NCI-H1105 treated with DMSO at 0.1 percent for 48 hours (cell line): ENCODE results near the gene CLEC16A.

ENCODE experiments used
- DNase-seq: peaks from one replicate; lab custom pipeline; 2025; lab: John Stamatoyannopoulos, UW

CLEC16A gene

DNA sequence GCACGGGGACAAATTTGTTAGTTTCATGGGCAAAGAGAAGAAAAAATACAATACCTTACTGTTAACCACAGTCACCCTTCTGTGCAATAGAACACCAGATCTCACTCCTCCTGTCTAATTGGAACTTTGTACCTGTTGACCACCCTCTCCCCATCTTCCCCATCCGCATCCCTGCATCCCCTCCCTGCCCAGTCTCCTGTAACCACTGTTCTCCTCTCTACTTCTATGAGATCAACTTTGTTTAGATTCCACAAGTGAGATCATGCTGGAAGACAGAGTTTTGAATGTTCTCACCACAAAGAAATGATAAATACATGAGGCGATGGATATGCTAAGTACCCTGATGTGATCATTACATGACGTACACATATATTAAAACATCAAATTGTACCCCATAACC, 47.7 kb downstream of the CLEC16A start:
- no peak for DNase-seq

DNA sequence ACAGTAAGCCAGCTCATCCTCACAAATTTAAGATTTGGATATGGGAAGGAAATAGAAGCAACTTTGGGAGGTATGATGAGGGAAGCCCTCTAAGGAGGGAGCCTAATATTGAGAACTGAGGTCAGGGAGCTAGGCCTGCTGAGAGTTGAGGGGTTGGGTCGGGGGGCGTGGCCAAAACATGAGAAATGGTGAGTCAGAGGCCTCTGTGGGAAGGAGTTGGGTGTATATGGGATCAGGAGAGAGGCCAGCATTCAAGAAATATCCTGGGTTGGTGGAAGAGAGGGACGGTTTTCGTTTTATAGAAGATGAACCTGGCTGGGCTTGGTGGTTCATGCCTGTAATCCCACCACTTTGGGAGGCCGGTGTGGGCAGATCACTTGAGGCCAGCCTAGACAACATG, 48.4 kb downstream of the CLEC16A start:
- DNase-seq = no peak

DNA sequence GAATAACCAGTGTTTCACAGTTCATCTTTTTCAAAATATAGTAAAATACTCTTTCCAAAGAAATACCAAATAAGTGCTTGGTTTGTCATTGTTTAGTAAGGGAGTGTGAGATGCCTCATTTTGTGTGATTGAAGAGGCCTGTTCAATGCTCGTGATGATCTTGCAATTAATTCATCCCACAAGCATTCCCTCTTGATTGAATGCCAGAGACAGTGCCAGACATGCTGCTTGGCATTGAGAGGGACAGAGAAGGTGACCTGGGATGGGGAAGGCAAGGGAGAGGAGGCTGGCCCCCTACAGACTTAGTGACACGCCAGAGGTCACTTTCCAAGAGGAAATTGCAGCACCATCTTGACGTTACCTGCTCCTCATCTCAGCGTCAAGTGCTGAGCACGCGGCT, 49.3 kb downstream of the CLEC16A start:
- DNase-seq = no peak

DNA sequence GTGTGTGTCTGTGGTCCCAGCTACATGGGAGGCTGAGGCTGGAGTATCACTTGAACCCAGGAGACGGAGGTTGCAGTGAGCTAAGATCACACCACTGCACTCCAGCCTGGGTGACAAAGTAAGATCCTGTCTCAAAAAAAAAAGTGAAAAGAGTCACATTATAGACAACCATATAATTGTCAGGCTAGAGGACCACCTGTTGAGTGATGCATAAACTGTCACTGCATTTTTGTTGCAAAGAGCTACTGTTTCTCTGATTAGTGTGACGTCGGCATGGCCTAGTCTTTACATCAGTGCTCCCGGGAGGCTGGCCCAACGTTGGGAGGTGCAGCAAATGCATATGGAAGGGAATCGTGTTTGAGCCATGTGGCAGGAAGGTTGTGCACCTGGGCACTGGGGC, 50.2 kb downstream of the CLEC16A start:
- no peak for DNase-seq

DNA sequence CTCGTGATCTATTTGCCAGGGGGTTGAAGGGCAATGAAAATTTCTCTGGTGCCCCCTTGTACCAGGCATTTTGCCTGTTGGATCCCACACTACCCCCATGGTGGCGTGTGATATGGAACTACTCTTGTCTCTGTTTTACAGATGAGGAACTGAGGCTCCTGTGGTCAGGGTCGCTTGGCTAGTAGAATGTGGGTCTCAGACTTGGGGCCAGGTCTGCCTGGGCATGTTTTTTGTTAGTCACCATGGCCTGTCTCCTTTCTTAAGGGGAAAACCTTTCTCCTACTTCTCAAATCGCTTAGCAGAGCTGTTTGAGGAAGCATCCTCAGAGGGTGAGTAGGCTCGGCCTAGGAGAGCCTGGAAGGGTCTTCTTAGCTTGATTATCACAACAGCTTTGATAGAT, 51.2 kb downstream of the CLEC16A start:
- no peak for DNase-seq

DNA sequence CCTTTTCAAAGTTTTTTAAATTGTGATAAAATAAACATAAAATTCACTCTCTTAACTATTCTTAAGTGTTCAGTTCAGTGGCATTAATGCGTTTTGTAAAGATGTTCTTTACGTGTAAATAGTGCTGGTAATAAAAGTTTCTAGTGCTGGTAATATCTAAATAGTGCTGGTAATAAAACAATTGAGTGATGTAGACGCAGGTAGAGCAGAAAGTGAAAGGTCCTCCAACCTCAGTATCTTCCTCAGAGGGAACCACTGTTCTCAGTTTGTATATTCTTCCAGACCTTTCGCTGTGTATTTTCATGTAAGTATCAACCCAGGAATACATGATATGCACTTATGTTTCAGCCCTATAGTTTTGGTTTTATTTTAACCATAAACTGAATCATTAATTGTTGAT, 53.1 kb downstream of the CLEC16A start:
- no peak for DNase-seq

DNA sequence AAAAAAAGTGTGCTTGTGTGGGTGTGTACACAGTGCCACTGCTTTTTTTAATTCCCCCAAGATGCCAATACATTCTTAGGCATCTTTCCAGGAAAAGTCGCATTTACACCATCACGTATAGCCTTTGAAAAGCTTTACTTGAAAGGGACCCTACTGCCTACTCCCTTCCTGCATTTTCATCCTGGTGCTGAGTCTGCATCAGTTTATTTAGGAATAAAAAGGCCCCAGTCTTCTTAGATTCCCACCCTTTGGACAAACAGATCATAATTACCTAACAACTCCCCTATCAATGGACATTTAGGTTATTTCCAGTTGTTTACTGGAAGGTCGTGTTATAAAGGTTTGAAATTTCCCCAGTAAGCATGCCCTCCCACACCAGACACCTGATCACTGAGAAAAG, 54.9 kb downstream of the CLEC16A start:
- no peak for DNase-seq

DNA sequence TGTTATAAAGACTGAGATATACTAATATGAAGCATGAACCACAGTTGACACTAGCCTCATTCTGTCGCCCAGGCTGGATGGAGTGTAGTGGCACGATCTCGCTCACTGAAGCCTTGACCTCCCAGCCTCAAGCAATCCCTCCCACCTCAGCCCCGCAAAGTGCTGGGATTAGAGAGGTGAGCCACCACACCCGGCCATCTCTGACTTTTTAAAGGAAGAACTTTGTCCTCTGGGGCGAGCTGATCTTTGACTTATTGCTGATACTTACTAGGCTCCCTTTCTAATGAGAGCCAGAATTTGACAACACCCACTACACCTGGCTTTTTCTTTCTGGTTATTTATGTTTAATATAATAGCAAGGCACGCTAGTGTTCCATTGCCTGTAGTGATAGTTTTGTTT, 57.2 kb downstream of the CLEC16A start:
- no peak for DNase-seq

DNA sequence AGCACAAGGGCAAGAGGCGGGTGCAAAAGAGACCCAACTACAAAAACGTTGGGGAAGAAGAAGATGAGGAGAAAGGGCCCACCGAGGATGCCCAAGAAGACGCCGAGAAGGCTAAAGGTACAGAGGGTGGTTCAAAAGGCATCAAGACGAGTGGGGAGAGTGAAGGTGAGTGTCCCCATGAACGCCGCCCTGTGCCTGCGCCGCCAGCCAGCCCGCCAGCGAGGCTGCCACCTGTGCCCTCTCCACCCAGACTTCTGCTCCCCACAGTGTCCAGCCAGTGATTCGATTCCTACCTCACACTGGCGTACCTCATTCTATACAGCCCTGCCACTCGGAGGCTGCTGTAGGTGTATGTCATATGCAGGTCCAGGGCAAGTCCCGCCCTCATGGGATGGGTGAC, 58.8 kb downstream of the CLEC16A start:
- no peak for DNase-seq

DNA sequence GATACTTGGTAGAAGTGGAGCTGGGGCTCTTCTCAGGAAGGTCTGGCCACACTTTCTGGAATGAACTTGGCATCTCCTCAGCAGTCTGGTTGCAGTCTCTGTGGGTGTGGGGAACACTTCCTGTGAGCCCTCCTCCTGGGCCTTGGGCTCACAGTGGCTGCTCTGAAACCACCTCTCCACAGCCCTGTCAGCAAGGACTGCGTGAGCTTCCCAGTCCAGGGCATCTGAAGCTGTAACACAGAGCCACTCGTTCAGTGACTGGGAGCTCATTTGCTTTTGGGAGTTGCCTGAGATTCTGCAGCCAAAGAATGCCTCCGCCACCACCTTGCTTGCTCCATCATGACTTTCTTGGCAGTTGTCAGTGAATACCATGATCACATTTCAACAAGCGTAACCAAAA, 60.0 kb downstream of the CLEC16A start:
- DNase-seq = no peak

DNA sequence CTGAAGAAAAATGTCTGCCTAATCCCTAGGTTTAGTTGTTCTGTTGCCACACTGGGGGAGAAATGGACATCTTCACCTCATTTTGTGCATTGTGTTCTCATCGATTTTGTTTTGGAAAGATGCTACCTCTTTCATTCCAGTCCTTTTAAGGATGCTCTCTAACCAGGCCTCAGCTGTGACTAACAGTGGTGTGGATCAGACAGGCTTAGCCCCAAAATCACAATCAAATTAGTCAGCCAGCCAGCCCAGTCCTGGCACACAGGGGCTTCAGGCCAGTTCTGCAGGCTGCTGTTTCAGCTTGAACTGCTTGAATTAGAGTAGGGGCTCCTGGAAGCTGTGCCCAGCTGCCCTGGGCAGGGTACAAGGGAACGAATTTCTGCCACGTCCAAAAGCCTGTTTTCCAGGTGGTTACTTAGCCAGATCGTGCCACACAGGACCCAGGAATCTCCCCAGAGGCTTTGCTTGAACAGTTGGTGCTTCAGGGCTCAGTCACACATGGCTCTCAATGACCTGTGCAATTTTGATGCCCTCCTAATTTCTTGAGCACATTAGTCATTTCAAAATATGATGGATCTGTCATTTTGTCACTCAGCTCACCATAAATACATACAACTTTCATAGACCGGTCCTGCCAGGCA, 60.7 kb downstream of the CLEC16A start:
- DNase-seq = no peak

DNA sequence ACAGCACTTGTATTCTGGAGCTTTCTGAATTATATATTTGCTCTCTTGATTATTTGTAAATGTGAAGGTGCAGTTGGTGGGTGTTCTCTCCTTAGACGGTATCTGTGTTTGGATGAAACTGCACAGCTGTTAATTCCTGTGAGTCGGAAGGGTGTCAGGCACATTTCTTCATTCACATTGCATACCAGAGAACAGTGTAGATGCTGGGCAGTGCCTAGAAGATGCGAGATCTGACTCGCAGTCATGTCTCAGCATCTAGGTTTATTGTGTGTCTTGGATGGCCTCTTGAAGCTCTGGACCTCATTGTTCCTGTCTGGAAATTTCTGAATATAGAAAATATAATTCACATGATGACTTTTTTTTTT, 61.2 kb downstream of the CLEC16A start:
- DNase-seq = no peak

DNA sequence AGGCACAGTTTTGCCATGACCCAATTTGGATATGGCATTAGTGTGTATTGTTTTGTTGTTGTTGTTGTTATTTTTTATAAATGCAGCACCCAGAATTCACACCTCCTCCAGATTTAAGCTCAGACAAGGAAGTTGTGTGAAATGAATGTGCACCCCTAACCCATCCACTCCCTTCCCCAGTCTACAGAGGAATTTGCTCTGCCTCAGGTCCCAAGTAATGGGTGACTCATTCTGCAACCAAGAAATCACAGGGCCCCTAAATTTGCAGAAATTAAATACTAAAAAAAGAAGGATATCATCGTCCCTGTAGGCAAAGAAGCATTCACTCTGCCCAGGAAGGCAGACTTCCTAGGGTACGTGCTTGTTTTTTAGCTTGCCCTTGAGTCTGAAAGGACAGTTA, 62.3 kb downstream of the CLEC16A start:
- no peak for DNase-seq

DNA sequence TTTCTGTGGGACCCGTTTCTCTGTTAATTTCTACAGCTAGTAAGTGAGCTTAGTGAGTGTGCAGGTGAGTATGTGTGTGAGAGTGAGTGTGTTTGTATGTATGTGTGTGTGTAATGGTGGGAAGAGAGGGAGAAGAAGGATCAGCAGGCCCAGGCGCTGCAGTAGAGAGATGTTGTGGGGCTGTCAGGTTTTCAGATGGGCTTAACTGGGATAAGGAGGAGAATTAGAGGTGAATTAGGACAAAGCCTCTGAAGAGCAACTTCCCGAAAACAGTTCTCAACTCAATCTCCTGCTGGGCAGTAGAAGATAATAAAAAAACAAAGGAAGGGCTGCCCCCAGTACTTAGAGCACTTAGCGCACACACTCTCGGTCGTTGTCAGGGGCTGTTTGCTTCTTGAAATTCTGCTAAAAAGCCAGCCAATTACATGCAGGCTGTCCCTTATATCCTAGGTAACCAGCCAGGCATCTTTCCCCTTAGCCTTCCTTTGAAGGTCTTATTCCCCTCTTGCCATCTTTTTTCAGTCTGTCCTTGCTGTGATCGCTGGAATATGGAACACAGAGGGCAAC, 63.4 kb downstream of the CLEC16A start:
- DNase-seq = no peak

DNA sequence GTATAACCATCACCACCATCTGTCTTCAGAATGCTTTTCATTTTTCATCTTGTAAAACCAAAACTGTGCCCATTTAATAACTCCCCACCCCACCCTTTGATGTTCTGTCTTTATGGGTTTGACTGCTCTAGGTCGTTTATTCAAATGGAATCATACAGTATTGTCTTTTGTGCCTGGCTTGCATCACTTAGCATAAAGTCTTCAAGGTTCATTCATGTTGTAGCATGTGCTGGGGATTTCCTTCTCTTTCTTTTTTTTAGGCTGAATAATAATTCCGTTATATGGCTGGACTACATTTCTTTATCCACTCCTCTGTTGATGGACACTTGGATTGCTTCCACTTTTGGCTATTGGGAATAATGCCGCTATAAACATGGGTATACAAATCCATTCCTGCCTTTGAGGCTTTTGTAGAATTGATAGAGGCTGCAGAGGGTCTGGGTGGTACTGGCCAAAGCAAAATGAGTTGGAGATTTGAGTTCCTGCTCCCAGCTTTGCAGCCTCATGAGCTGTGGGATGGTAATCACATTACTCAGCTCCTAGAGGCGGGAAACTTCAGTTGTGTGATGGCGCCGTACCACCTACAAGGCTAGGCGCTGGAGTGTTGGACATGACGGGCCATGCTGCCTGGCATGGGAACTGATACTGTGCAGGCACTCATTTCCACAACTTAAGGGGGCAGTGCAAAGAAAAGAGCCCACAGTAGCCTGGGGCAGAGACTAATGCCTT, 64.8 kb downstream of the CLEC16A start:
- DNase-seq = no peak

DNA sequence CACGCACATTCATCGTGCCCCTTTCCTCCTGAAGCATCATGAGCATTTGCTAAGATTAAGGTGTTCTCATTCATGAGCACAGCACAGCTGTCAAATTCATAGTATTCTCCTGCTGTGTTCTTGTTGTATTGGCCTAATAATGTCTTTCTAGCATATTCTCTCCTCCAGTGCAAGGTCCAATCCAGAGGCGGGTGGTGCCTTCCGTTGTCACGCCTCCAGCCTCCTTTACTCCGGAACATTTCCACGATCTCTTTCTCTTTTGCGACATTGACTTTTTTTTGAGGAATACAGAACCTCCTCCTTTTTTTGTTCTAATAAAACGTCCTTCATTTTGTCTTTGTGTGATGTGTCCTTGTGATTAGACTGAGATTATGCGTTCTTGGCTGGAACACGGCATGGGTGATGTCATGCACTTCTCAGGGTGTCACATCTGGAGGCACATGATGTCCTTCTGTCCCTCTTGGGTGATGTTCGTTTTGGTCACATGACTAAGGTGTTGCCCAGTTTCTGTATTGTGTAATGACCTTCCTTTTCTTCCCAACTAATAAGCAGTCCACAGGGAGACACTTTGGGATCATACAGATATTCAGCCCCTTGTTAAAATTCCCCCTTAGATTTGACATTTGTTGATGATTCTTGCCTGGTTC, 66.3 kb downstream of the CLEC16A start:
- DNase-seq = no peak

DNA sequence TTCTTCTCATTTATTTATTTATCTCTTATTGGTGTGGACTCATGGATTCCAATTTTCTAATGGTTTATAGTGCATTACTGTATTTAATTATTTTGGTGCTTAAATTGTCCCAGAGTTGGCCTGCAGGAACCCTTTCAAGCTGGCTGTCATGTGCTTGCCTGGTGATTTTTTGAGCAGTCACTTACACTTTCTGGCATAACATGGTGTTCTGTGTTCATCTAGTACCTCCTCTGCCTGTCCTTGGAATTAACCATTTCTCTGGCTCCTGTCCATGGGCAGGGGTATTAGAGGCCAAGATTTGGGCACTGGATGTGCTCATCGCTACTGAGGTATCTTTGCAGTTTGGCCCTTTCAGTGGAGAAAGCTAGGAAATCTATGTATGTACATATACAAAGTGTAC, 67.0 kb downstream of the CLEC16A start:
- DNase-seq = no peak

DNA sequence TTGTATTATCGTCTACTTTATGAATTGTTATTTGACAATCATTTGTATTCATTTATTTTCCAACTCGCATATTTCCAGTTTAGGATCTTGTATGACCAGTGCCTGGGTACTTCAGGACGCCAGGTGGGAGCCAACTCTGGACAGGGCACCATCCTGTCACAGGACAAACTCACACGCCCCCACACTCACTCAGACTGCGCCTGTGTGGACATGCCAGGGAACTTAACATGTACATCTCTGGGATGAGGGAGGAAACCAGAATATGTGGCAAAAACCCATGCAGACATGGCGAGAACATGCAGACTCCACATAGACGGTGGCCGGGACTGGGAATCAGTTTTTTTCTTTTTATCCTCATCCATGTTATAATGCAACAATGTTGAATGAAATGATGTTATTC, 68.5 kb downstream of the CLEC16A start:
- no peak for DNase-seq

DNA sequence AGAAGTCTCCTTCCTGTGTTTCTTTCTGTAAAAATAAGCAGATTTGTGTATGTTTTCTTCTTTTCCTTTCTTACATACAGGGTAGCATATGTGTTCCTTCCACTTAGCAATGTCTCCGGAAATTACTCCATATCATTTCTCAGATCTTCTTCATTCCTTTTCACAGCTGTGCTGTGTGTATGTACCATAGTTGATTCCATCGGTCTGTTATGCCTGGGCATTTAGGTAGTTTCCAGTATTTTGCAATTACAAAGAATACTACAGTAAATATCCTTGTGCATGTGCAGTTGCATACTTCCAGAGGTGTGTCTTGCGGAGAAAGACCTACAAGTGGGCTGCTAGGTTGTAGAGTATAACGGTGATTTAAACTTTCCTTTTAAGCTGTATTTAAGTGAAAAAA, 69.8 kb downstream of the CLEC16A start:
- DNase-seq = no peak

DNA sequence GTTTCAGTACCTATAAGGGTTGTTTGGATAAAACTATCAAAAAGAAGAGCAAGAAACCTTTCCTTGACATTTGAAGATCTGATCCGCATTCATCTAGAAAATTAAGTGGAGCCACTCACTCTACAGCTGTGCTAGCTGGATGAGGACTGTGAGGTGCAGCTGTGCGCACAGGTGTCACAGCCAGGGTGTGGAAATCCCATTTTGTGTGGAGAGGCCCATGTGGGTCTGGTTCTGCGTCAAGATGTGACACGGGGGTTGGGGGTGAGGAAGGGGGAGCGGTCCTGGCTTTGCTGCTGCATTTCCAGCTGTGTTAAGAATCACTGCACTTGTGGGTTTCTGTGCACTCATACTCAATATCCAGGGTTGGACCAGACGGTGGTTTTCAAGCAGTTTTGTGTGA, 70.7 kb downstream of the CLEC16A start:
- no peak for DNase-seq

DNA sequence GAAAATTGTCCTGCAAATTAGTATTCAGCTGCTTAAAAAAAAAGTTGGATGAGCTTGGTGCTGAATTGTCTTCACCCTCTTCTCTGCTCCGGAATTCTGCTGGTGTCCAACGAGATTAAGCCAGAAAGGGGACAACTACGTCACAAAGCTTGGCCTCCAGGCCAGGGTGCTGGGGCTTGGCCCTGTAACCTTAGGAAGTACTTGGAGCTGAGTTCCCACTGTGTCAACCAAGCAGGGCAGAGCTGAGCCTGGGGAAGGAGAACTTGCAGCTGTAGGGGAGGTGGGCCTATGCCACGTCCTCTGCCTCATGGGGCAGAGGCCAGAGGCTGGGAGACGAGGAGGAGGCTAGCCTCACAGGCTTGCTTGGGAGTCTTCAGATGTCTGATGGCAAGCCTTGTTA, 71.2 kb downstream of the CLEC16A start:
- DNase-seq = no peak

DNA sequence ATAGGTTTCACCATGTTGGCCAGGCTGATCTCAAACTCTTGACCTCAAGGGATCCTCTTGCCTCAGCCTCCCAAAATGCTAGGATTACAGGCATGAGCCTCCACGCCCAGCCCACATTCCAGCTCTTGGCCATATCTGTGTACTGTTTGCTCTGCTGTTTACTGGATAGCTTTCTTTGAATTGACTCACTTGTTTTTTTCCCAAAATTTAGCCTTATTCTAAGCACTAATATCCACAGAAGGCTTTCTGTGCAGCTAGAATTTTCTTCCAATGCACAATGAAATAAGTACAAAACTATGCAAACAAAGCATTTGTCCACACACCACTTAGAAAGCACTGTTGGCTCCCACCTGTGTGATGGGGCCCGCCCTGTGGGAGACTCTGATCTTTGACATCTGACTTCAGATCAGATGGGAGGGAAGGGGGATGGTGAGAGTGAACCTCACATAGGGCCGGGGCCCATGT, 72.2 kb downstream of the CLEC16A start:
- no peak for DNase-seq

DNA sequence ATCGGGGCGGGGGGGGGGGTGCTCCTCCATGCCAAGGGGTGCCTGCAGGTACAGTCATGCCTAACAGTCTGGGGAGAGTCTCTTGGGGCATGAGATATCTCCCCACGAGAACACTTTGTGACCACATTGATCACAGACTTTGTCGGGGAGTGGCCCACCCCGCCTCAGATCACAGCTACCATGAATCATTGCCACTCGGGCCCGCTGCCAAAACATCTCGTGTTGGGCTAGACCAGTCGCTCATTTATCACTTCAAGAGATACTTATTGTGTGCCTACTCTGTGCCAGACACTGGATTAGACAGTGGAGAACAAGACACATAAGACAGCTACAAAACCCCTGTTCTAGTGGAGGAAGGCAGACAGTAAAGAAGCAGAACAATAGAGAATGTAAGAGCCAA, 72.6 kb downstream of the CLEC16A start:
- DNase-seq = no peak
